Measurements from ENCODE around the gene AGAP9.
"Not testable (repeated sequence)": the region's sequence is repeated elsewhere in the genome, so short reads cannot be mapped to it uniquely, and the experiment has no call there.

The AGAP9 gene

DNA sequence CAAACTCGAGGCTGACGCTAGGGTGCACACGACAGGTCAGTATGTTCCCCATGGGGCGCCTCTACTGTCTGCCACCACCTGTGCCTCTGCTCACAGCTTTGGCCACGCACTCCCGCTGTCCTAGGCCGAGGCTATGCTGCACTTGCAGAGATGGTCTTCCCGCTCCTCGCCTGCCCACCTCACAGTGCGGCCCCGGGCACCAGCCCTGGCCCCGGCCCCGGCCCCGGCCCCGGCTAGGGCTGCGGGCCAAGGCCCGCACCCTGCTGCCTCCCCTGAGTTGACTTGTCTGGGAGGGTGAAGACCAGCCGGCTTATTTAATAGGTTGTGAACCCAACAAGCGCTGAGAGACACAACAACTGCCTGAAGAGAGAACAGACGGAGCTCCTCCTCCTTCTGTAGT lies at the start of gene AGAP9:
Gene AGAP9, minus strand, starts transcription at position 164 of the 400 bp plus-strand sequence. Its CDS starts 112 bp downstream, at position 52.
- not testable (repeated sequence) for DNase-seq

- DNase-seq = not testable (repeated sequence)
These were observed 47.9 kb upstream of the AGAP9 start for GRCh38 chr10:47571138-47571912.

- not testable (repeated sequence) for DNase-seq
These were observed 43.3 kb upstream of the AGAP9 start for GRCh38 chr10:47566757-47567156.

- DNase-seq = not testable (repeated sequence)
These were observed 42.8 kb upstream of the AGAP9 start for GRCh38 chr10:47566108-47566699.

DNA sequence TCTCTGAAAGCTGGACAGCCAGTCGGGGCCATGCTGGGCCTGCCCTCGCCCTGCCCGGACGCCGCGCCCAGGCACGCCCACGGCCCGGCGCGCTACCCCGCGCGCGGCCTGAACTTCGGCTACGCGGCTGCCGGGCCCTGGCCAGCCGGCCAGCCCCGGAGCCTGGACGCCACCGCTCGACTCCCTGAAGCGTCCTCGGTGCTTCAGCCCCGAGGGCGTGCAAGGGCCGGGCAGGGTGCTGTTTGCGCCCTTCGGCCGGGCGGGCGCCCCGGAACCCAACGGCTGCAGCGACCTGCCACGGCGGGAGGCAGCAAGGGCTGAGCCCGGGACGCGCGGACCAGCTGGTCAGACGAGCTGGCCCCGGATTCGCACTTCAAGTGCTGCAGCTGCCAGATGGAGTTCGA lies 42.1 kb upstream of the AGAP9 start:
- not testable (repeated sequence) for DNase-seq

DNA sequence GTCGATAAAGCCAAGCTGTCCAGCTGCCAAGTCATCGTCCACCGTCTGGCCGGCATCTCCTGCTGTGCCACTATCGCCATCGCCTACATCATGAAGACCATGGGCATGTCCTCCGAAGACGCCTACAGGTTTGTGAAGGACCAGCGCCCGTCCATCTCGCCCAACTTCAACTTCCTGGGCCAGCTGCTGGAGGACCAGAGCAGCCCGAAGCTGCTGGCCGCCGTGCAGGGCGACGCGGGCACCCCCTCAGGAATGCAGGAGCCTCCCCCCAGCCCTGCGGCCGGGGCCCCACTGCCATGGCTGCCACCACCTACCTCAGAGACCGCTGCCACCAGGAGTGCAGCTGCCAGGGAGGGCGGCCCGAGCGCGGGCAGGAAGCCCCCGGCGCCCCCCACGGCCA lies 41.5 kb upstream of the AGAP9 start:
- DNase-seq = not testable (repeated sequence)

- DNase-seq = not testable (repeated sequence)
These were observed 40.9 kb upstream of the AGAP9 start for GRCh38 chr10:47564318-47564717.

DNA sequence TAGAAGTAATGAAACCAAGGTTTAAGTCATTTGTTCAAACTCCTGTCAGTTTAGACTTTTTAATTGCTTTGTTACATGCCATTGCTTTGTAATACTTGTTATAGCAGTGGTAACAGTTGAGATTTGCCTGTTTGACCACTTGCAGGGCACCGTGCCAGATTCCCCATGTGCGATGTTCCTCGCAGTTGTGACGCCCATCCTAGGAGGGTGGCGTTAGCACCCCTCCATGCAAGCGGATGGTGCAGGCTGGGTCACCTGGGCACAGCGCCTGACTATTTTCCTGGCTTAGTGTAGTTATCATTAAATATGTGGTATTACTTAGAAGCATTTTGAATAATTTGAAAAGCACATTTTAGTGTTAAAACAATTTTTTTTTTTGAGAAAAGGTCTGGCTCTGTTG lies 37.0 kb upstream of the AGAP9 start:
- DNase-seq = not testable (repeated sequence)

- not testable (repeated sequence) for DNase-seq
These were observed 36.4 kb upstream of the AGAP9 start for GRCh38 chr10:47559718-47560308.

DNA sequence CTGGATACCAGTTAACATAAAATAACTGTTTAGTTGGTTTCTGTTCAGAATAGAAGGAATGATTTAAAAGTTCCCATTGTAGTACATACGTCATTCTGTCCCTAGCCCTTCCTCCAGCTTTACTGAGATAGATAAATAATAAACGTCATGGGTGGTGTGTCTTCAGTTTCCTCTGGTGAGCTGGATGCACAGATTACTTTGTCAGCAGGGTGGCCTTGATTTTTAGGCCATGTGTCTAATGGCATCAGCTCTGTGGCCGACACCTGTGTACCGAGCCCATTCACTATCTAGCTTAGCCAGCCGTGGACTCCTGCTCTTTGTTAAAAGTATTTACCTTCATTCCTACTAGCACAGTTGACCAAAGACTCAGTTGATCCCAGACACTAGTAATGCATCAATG lies 34.7 kb upstream of the AGAP9 start:
- not testable (repeated sequence) for DNase-seq

DNA sequence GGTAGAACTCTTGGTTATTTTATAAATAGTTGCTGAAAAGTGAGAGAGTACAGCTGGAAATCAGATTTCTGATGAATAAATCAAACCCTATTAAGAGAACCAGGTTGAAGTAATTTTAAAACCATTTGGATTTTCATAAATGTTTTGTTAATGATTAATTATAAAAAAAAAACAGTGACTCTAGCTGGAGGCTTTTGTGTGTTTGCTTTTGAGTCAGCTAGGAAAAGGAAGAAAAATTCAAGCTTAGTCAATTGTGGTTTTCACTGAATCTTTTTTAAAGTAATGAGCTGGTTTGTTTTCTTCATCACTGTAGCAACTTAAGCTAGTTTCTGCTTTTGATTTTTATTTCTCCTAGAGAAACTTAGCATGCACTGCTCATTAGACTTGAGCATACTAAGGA lies 34.2 kb upstream of the AGAP9 start:
- DNase-seq = not testable (repeated sequence)

- DNase-seq = not testable (repeated sequence)
These were observed 31.9 kb upstream of the AGAP9 start for GRCh38 chr10:47555334-47555733.

DNA sequence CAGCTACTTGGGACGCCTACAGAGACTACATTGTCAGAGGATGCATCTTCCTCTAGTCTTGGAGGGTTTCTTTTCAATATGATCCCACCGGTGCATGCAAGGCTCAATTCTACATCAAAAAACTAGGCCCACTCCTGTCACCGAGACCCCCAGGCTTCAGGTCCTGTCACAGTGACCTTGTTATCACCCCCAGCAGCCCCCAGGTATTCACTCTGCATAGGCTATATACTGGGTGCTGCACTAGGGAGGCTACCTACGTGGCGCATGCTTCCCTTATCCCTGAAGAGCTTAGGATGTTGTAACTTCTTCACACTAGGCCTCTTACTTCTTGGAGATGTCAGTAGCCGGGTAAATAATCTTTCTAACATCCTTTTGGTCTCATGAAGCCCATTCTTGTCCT lies 31.1 kb upstream of the AGAP9 start:
- not testable (repeated sequence) for DNase-seq

DNA sequence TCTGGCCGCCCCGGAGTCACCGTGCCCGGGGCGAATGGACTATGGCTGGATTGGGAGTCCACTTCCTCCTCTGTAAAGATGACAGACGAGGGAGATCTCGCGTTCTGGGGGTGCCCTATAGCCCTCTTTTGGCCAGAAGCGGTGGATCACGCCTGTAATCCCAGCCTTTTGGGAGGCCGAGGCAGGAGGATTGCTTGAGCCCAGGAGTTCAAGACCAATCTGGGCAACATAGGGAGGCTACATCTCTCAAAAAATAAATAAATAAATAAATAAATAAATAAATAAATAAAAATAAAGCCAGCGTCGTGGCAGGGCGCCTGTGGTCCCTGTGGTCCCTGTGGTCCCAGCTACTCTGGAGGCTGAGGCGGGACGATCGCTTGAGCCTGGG lies 30.4 kb upstream of the AGAP9 start:
- DNase-seq = peak; percentile 8

DNA sequence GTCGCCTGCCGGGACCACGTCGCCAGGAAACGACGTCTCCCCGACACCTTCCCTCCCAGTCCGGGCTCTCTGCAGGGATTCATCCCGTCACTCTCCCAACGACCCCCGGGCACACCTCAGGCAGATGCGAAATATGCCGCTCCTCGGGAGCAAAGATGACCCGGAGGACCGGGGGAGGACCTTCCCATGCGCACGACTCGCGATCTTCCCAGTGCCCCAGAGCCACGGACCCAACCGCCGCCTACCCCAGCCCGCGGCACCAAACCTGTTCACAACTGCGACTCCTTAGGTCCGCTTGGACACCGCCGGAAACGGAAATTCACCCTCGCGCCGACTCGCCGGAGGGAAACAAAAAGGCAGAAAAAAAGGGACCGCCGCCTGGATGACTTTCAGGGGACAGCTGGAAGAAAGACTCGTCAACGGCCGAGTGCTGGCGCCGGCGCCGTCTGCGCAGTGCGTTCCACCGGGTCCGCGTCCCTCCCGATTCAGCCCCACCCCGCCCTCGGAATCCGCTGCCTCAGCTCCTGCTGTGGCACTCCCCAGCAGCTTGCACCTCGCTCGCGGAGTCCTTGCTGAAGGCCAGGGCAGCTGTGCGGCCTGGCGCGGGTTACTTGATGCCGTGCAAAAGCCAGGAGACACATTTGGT lies 29.9 kb upstream of the AGAP9 start:
- DNase-seq = peak; percentile 90

DNA sequence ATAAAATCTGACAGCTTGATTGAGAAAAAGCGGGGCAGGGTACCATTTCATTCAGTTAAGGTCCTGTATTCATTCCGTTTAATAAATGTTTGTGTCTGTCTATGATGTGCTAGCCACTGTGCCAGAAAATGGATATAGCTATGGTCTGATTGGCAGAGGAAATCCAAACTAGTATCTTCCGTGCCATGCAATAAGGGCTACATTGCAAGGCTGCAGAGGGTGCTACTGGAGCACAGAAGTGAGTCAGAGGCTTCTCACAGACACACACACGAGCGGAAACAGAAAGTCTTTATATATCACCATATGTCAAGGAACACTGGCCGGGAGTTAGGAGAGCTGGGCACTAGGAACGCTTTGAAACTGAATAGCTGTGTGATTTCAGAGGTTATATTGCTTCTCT lies 29.3 kb upstream of the AGAP9 start:
- DNase-seq = peak; percentile 24

- not testable (repeated sequence) for DNase-seq
These were observed 23.8 kb upstream of the AGAP9 start for GRCh38 chr10:47547286-47547685.

GRCh38 chr10:47536430-47536829 lies 13.0 kb upstream of the AGAP9 start:
- not testable (repeated sequence) for DNase-seq

GRCh38 chr10:47502313-47502712 lies 21.1 kb downstream of the AGAP9 start:
- not testable (repeated sequence) for DNase-seq

DNA sequence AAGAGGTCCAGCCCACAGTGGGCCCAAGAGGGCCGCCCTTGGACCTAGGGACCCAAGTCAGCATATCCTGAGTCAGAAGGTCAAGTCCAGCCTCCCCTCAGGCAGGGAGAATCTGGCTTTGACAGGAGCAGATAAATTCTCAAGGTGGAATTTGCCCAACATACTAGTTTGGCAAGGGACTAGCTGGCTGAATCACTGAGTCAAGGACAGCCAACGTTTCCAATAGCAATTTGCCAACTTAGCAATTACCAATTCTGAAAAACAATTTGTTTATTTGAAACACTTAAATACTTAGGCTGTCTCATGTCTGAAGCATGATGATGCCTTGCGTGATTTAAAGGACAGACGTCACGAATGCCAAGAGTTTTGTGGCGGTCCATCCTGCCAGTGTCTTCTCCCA lies 29.2 kb downstream of the AGAP9 start:
- DNase-seq = not testable (repeated sequence)

GRCh38 chr10:47491600-47491999 lies 31.8 kb downstream of the AGAP9 start, which contains the start of gene FAM25G:
Gene FAM25G, minus strand, starts transcription at chr10:47491700. Its CDS starts 26 bp downstream, at chr10:47491674.
- DNase-seq = not testable (repeated sequence)

DNA sequence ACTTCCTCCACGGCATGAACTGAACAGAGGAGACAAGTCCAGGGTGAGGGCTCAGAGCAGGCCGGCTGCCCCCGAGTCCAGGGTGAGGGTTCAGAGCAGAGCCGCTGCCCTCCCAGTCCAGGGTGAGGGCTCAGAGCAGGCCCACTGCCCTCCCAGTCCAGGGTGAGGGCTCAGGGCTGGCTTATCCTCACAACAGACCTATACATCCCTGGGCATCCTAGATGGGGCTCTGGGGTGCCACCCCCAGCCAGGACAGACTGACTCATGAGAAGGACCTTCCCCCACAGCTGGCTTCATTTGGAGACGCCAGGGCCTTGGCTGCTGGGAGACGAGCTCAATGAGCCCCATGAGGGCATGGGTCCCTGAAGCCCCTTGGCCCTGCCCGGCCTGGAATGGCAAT lies 33.8 kb downstream of the AGAP9 start:
- DNase-seq = not testable (repeated sequence)

- DNase-seq = not testable (repeated sequence)
These were observed 37.5 kb downstream of the AGAP9 start for GRCh38 chr10:47485943-47486342.
